Left kidney (tissue), 2 donors: ENCODE results near the gene PAK1IP1. TPM values are rescaled to one million over a fixed set of nuclear protein-coding genes. Genes with fewer than 3 reads are reported as not detected.
"Not testable (repeated sequence)": the region's sequence is repeated elsewhere in the genome, so short reads cannot be mapped to it uniquely, and the experiment has no call there.

Experiments
- DNase-seq: peaks from one replicate; pipeline ENCODE4 v3.0.0-alpha.2; 2013
- polyA plus RNA-seq: library from polyadenylated mRNA; unstranded; fragments of 120-200 nt; gene quantifications from one replicate; pipeline ENCODE4 v1.2.1, GENCODE V29; 2013; ENCODE audit not compliant: insufficient read length

PAK1IP1 gene
- polyA plus RNA-seq, 1 donor = 22.9 TPM

- DNase-seq = no peak
These were observed 7.2 kb upstream of the PAK1IP1 start for GRCh38 chr6:10687582-10687981.

GRCh38 chr6:10690651-10691445, 3.9 kb upstream of the PAK1IP1 start:
- no peak for DNase-seq

- no peak for DNase-seq
These were observed 1.7 kb upstream of the PAK1IP1 start for GRCh38 chr6:10692965-10693538.

GRCh38 chr6:10695086-10695657, 400 bp downstream of the PAK1IP1 start:
- DNase-seq = no peak

GRCh38 chr6:10696655-10697054, 1.9 kb downstream of the PAK1IP1 start:
- DNase-seq = no peak

- no peak for DNase-seq
These were observed 19.2 kb downstream of the PAK1IP1 start for GRCh38 chr6:10713962-10714361.

- no peak for DNase-seq
These were observed 24.7 kb downstream of the PAK1IP1 start for GRCh38 chr6:10719296-10719963.

GRCh38 chr6:10719964-10720264, 25.1 kb downstream of the PAK1IP1 start:
- DNase-seq = no peak

GRCh38 chr6:10720265-10720959, 25.6 kb downstream of the PAK1IP1 start:
- DNase-seq = peak; percentile 7

- DNase-seq = not testable (repeated sequence)
These were observed 26.4 kb downstream of the PAK1IP1 start for GRCh38 chr6:10720960-10721849.

GRCh38 chr6:10721850-10722569, 27.2 kb downstream of the PAK1IP1 start:
- no peak for DNase-seq

- no peak for DNase-seq
These were observed 27.7 kb downstream of the PAK1IP1 start for GRCh38 chr6:10722570-10722819.

GRCh38 chr6:10722820-10723566, 28.2 kb downstream of the PAK1IP1 start, which contains the start of gene TMEM14C:
Gene TMEM14C (plus strand): TSS chr6:10723070. CDS start chr6:10724614, 1,544 bp downstream.
- peak; percentile 99 for DNase-seq

GRCh38 chr6:10723567-10723881, 28.8 kb downstream of the PAK1IP1 start:
- no peak for DNase-seq

GRCh38 chr6:10725044-10725443, 30.3 kb downstream of the PAK1IP1 start:
- DNase-seq = no peak

GRCh38 chr6:10725716-10726115, 30.9 kb downstream of the PAK1IP1 start:
- no peak for DNase-seq

- DNase-seq = no peak
These were observed 35.5 kb downstream of the PAK1IP1 start for GRCh38 chr6:10730254-10730653.

GRCh38 chr6:10733151-10733715, 38.5 kb downstream of the PAK1IP1 start:
- no peak for DNase-seq

GRCh38 chr6:10733863-10734262, 39.1 kb downstream of the PAK1IP1 start:
- DNase-seq = no peak

- DNase-seq = no peak
These were observed 42.0 kb downstream of the PAK1IP1 start for GRCh38 chr6:10736731-10737130.
